ENCODE data around the gene SLC51B.

The SLC51B gene

GRCh38 chr15:65102912-65103311 is 57.7 kb downstream of the SLC51B start:
- Histone ChIP-seq H3K27ac (no peak overlapping the region), H3K4me3 (IDR thresholded peaks at IDR 0.05; ENCODE audit: insufficient read depth, low read depth, low read length) (no peak overlapping the region), H4K20me1 (ENCODE audit: insufficient read depth) (no peaks in the 10 kb centered on the region), H3K4me1 (ENCODE audit: low read depth, poor library complexity, severe bottlenecking) (no peaks in the 10 kb centered on the region), H3K27me3 (ENCODE audit: insufficient read depth, low read depth) (no peaks in the 10 kb centered on the region), H3K79me2 (ENCODE audit: insufficient read depth, low read depth) (no peaks in the 10 kb centered on the region), H3K4me2 (no peak overlapping the region), H2AFZ (ENCODE audit: low read depth) (no peak overlapping the region), H3K9ac (no peak overlapping the region), H3K36me3 (ENCODE audit: insufficient read depth) (no peaks in the 10 kb centered on the region)
- no peak for TF ChIP-seq CTCF (conservative IDR thresholded peaks at IDR 0.05; ENCODE audit: low read depth, low read length)
